Lower lobe of right lung (tissue), 2 donors: ENCODE data around the gene PHF13. TPM values are rescaled to one million over a fixed set of nuclear protein-coding genes. Genes with fewer than 3 reads are reported as not detected.

Experiments
- ATAC-seq, 2 donors: fragments of 200-7000 bp; cut with Tn5 transposase; one replicate each; pipeline ENCODE4 v1.9.1; 2020 to 2022; ENCODE audit warnings: mild to moderate bottlenecking in 2 of 2, moderate library complexity in 2 of 2
- DNase-seq: peaks from one replicate; pipeline ENCODE4 v3.0.0-alpha.2; 2020
- H3K27ac ChIP-seq: fragments of 200-600 bp; one replicate; pipeline ENCODE4 v1.8.0; 2022
- H3K27me3 ChIP-seq: fragments of 200-600 bp; one replicate; pipeline ENCODE4 v1.8.0; 2022; ENCODE audit warnings: low read depth
- H3K36me3 ChIP-seq: fragments of 200-600 bp; one replicate; pipeline ENCODE4 v1.8.0; 2022; ENCODE audit warnings: mild to moderate bottlenecking
- H3K4me1 ChIP-seq: fragments of 200-600 bp; one replicate; pipeline ENCODE4 v1.8.0; 2022
- H3K4me3 ChIP-seq: fragments of 200-600 bp; one replicate; pipeline ENCODE4 v1.8.0; 2022; ENCODE audit warnings: mild to moderate bottlenecking
- H3K9me3 ChIP-seq: fragments of 200-600 bp; one replicate; pipeline ENCODE4 v1.8.0; 2022
- intact Hi-C: fragments of 100-400 bp; cut with DNase I; formaldehyde crosslinking; loops from one replicate; pipeline ENCODE4 v1.11.0; 2022
- total RNA-seq: library from RNA; stranded (reverse); fragmentation: NEBNext Ultra II Directional; extraction: Animal tissue kit (Norgen Biotek cat#: 25700); gene quantifications from one replicate; pipeline ENCODE4 v1.2.1, GENCODE V29; 2021
- TF ChIP-seq, protein P1 (sequence below): fragments of 200-600 bp; IDR thresholded peaks from one replicate; pipeline ENCODE4 v1.8.0; 2022; ENCODE audit warnings: antibody characterized with exemption, mild to moderate bottlenecking
- donor health status: DM: no; HTN: yes; CAD: no; lungs with severe emphysema.

PHF13 gene
- total RNA-seq, 1 donor from 2014 or later: 10.2 TPM

DNA sequence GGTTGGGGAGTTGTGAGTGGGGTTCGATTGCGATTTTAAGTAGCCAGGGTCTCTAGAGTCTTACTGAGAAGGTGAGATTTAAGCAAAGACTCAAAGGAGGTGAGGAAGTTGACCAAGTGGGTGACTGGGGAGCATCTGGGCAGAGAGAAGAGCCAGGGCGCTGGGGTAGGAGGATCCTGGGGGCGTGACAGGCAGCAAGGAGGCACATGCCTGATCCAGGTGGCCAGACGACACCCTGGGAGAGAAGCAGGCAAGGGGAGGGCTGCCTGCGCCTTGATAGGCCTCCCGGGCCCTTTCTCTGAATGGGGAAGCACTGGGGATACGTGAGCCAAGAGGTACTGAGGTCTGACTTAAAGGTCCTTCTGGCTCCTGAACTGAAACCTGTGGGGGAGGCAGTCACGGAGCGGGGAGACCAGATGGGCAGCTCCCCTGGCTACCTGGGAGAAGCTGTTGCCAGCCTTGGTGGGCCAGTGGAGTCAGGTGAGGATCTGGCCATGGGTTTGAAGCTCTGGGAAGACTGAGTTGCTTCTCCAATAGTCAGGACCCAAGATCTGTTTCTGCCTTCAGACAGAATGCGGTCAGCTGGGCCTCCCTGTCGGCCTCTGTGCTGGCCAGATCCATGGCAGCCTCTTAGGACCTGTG is 28.3 kb upstream of the PHF13 start:
- ATAC-seq (no peak), DNase-seq (no peak)
- peaks cover 49% of the 10 kb centered on the region for H3K4me1 ChIP-seq
- peaks cover 37% of the 10 kb centered on the region for H3K36me3 ChIP-seq
- TF ChIP-seq, protein P1, sequence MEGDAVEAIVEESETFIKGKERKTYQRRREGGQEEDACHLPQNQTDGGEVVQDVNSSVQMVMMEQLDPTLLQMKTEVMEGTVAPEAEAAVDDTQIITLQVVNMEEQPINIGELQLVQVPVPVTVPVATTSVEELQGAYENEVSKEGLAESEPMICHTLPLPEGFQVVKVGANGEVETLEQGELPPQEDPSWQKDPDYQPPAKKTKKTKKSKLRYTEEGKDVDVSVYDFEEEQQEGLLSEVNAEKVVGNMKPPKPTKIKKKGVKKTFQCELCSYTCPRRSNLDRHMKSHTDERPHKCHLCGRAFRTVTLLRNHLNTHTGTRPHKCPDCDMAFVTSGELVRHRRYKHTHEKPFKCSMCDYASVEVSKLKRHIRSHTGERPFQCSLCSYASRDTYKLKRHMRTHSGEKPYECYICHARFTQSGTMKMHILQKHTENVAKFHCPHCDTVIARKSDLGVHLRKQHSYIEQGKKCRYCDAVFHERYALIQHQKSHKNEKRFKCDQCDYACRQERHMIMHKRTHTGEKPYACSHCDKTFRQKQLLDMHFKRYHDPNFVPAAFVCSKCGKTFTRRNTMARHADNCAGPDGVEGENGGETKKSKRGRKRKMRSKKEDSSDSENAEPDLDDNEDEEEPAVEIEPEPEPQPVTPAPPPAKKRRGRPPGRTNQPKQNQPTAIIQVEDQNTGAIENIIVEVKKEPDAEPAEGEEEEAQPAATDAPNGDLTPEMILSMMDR: no peak
- intact Hi-C loops: no loop called here
- no peak overlapping the region for H3K4me3 ChIP-seq
- H3K27me3 ChIP-seq: no peaks in the 10 kb centered on the region
- no peak overlapping the region for H3K27ac ChIP-seq
- H3K9me3 ChIP-seq: no peaks in the 10 kb centered on the region

DNA sequence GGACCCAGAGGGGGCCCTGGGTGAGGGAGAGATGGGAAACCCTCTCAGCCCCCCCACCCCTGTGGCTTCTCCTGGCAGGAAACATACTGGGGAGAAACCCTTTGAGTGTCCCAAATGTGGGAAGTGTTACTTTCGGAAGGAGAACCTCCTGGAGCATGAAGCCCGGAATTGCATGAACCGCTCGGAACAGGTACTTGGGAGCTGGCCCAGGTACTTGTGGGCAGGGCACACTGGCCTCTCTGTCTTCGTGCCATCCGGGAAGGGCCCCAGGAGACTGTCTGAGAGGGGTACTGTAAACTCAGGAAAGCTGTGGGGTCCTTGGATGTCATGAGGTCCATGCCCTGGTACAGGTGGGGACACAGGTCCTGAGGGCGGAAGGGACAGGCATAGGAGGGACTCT is 27.7 kb upstream of the PHF13 start:
- peaks cover 44% of the 10 kb centered on the region for H3K36me3 ChIP-seq
- H3K9me3 ChIP-seq: no peaks in the 10 kb centered on the region
- H3K4me1 ChIP-seq: peaks cover 44% of the 10 kb centered on the region
- no peak for ATAC-seq
- intact Hi-C loops: no loop called here
- TF ChIP-seq, protein P1: no peak
- DNase-seq: no peak
- no peaks in the 10 kb centered on the region for H3K27me3 ChIP-seq
- no peak overlapping the region for H3K4me3 ChIP-seq
- no peak overlapping the region for H3K27ac ChIP-seq

DNA sequence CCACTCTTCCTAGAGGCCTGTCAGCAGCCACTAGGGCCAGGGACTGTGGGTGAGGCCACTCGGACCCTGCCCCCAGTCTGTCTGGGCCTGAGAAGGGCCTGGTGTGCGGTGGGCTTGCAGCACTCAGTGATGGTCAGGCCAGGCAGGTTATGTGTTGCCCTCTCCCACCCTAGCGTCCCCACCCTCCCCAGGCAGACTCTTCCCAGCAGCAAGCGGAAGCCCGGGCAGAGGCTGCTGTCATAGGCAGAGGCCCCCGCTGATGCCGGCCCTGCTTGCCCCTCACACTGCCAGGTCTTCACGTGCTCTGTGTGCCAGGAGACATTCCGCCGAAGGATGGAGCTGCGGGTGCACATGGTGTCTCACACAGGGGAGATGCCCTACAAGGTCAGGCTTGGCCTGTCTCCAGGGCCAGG is 27.1 kb upstream of the PHF13 start:
- DNase-seq: no peak
- TF ChIP-seq, protein P1: no peak
- no peak overlapping the region for H3K4me3 ChIP-seq
- H3K9me3 ChIP-seq: no peaks in the 10 kb centered on the region
- ATAC-seq: no peak
- H3K36me3 ChIP-seq: peaks cover 44% of the 10 kb centered on the region
- intact Hi-C loops: no loop called here
- H3K27me3 ChIP-seq: no peaks in the 10 kb centered on the region
- peaks cover 44% of the 10 kb centered on the region for H3K4me1 ChIP-seq
- no peak overlapping the region for H3K27ac ChIP-seq

DNA sequence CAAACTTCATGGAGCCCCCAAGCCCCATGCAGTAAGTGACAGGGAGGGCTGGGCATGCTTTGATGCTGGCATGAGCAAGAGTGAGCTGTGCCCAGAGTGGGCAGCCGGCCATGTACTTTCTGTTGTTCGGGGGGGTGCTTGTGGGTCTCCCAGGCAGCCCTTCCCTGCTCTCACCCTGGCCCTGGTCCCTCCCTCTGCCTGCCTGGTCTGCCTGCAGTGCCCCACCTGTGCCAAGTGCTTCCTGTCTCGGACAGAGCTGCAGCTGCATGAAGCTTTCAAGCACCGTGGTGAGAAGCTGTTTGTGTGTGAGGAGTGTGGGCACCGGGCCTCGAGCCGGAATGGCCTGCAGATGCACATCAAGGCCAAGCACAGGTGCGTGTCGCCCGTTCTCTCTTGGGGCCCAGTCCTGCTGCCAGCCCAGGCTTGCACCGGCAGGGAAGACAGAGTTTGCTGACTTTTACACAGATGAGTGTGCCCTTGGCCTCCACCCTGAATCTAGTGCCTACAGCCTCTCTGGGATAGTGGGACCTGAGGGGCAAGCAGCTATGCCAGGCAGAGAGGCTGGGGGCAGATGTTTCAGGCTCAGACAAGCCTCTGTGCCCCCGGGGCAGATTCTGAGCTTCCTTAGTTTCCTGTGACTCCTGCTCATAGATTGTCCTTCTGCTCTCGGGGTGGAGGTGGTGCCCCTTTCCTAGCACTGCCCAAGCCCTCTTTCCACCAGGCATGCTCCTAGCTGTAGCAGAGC is 26.1 kb upstream of the PHF13 start:
- intact Hi-C loops: no loop called here
- Histone ChIP-seq H3K27ac (no peak overlapping the region), H3K9me3 (no peaks in the 10 kb centered on the region), H3K36me3 (peaks cover 50% of the 10 kb centered on the region), H3K27me3 (no peaks in the 10 kb centered on the region), H3K4me1 (peaks cover 40% of the 10 kb centered on the region), H3K4me3 (no peak overlapping the region)
- no peak for DNase-seq
- TF ChIP-seq, protein P1: no peak
- peak; percentile 49 to 50 for ATAC-seq

DNA sequence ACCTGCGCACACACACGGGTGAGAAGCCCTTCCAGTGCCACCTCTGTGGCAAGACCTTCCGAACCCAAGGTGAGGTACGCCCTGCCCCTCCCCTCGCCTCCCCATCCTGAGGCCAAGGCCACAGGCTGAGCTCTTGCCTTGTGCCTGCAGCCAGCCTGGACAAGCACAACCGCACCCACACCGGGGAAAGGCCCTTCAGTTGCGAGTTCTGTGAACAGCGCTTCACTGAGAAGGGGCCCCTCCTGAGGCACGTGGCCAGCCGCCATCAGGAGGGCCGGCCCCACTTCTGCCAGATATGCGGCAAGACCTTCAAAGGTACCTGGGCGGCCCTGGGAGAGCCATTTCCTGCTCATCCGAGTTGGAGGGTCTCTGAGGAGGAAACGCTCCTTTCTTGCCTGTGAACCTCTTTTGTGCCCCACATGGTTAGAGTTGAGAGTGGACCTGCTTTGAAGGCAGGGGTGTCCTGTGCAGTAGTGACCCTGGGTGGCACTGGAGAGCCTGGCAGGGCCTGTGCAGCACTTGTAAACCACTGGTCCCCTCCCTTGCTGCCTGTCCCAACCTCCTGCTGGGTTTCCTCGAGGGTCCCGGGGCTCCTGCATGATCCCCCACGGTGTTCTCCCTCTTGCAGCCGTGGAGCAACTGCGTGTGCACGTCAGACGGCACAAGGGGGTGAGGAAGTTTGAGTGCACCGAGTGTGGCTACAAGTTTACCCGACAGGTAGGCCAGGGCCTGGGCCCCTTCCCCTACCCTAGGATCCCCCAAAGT is 25.2 kb upstream of the PHF13 start:
- ATAC-seq: peak; percentile 62 to 64
- peaks cover 31% of the 10 kb centered on the region for H3K4me1 ChIP-seq
- DNase-seq: peak; percentile 76
- no peak overlapping the region for H3K4me3 ChIP-seq
- peaks cover 59% of the 10 kb centered on the region for H3K36me3 ChIP-seq
- intact Hi-C loops: no loop called here
- no peaks in the 10 kb centered on the region for H3K27me3 ChIP-seq
- H3K27ac ChIP-seq: no peak overlapping the region
- no peaks in the 10 kb centered on the region for H3K9me3 ChIP-seq
- TF ChIP-seq, protein P1: no peak
